GM12873 (cell line): Measurements from ENCODE around the gene TSPAN18.

ENCODE experiments used
- CTCF ChIP-seq: IDR thresholded peaks from 2 replicates; pipeline ENCODE4 v1.5.1; 2012; ENCODE audit warnings: low read depth, mild to moderate bottlenecking, moderate library complexity, low read length, control low read depth; ENCODE audit not compliant: insufficient read depth; ENCODE audit errors: missing control alignments

The TSPAN18 gene

DNA sequence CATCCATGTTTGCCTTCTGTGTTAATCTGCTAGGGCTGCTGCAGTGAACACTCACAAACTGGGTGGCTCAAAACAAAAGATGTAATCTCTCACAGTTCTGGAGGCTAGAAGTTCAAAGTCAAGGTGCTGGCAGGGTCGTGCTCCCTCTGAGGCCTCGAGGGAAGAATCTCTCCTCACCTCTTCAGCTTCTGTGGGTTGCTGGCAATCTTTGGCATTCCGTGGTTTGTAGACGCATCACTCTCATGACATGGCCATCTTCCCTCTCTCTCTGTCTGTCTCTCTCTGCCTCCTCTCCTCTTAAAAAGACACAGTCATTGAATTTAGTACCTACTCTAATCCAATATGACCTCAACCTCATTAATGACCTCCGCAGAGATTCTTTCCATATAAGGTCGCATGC is 78.8 kb downstream of the TSPAN18 start:
- no peak for TF ChIP-seq CTCF

GRCh38 chr11:44808053-44808753 is 81.4 kb downstream of the TSPAN18 start:
- no peak for TF ChIP-seq CTCF

DNA sequence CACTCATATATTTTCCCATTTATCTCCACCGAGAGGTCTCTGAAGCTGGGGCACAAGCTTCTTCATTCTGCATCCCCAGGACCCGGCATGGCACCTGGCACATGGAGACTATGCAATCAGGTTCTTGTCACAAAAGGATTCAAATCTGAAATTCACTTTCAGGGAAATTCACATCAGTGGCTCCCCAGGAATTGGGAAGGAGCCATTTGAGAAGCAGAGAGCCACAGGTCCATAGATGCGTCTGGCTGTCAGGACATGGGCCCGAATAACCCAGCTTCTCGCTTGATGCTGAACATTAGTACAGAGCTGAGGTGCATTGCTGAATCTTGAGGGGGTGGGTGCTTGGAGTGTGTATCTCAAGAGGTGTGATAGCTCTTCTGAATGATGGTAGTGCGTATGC is 82.5 kb downstream of the TSPAN18 start:
- no peak for TF ChIP-seq CTCF

GRCh38 chr11:44811841-44812448 is 85.2 kb downstream of the TSPAN18 start:
- no peak for TF ChIP-seq CTCF

- no peak for TF ChIP-seq CTCF
Measured at GRCh38 chr11:44812971-44813370, 86.2 kb downstream of the TSPAN18 start.

DNA sequence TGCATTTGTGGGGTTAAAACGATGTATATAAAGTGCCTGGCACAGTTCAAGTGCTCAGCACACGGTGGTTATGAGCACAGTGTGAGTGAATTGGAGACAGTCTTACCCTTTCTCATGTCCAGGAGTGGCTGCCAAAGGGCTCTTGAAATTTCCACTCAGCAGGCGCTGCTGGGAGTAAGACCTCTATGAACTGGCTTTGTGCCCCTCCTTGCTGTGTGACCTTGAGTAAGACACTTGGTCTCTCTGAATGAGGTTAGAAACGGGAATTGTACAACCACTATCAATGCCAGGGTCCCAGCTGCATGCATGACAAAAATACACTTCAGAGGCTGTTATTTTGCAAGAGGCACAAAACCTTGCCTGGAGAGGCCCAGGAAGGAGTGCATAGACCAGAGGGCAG is 86.6 kb downstream of the TSPAN18 start:
- TF ChIP-seq CTCF = no peak

DNA sequence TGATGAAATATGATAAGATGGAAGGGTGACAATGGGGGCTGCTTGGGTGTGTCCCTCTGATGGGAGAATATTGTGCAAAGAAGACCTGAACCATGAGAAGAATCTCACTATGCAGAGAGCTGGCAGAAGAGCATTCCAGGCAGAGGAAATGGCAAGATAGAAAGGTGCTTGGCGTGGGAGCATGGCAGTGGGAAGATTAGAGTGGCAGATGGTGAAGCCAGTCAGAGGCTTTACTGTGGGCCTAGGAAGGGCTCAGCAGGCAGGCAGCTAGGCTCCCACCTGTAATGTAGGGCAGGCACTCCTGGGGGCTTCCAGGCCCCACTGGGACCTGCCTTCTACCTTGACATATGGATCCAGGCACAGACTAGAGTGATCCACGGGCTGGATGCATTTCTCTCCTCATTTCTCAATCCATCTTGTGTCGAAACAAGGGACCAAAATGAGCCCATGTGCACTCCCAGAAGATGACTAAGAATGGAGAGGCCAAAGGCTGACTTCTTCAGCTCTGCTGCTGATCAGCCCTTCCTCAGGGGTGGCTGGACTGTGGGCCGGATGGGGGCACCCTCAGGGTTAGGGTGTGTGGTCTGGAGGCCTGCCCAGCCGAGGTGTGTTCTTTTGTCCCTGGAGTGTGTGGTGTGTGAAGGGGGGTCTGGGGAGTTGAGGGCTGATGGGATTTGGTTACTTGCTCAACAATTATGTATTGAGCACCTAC is 88.3 kb downstream of the TSPAN18 start:
- TF ChIP-seq CTCF = no peak
